MM.1S (cell line): Measurements from ENCODE around the gene KDM4E.
"Not testable (repeated sequence)": the region's sequence is repeated elsewhere in the genome, so short reads cannot be mapped to it uniquely, and the experiment has no call there.

Experiments used
- DNase-seq: peaks from one replicate; pipeline ENCODE4 v3.0.0-alpha.2; 2015
- H2AFZ ChIP-seq: fragments of 300-600 bp; sonication (generic); 2 replicates; pipeline ENCODE4 v1.6.0; 2016; ENCODE audit warnings: antibody characterized with exemption, low read length
- H3F3A ChIP-seq: fragments of 300-600 bp; sonication (generic); 2 replicates; pipeline ENCODE4 v1.6.1; 2016; ENCODE audit warnings: mild to moderate bottlenecking, antibody characterized with exemption, low read length, moderate library complexity, mixed read lengths; ENCODE audit not compliant: insufficient read depth
- H3K27ac ChIP-seq: fragments of 300-600 bp; sonication (generic); 2 replicates; pipeline ENCODE4 v1.5.1; 2016; ENCODE audit warnings: mild to moderate bottlenecking, low read length
- H3K27me3 ChIP-seq: fragments of 300-600 bp; sonication (generic); replicated peaks from 2 replicates; pipeline ENCODE4 v1.6.0; 2016; ENCODE audit warnings: low read length; ENCODE audit not compliant: insufficient read depth
- H3K36me3 ChIP-seq: fragments of 300-600 bp; sonication (generic); replicated peaks from 2 replicates; pipeline ENCODE4 v1.6.1; 2016; ENCODE audit warnings: mild to moderate bottlenecking, low read length, mixed read lengths; ENCODE audit not compliant: insufficient read depth
- H3K4me1 ChIP-seq: fragments of 300-600 bp; sonication (generic); 2 replicates; pipeline ENCODE4 v1.6.1; 2016; ENCODE audit warnings: low read length, mixed read lengths
- H3K4me2 ChIP-seq: fragments of 300-600 bp; sonication (generic); 2 replicates; pipeline ENCODE4 v1.6.0; 2016; ENCODE audit warnings: low read depth, low read length
- H3K4me3 ChIP-seq: fragments of 300-600 bp; sonication (generic); 2 replicates; pipeline ENCODE4 v1.5.1; 2016; ENCODE audit warnings: low read length, mixed read lengths
- H3K79me2 ChIP-seq: fragments of 300-600 bp; sonication (generic); 2 replicates; pipeline ENCODE4 v1.6.1; 2016; ENCODE audit warnings: mixed run types, low read length, mixed read lengths
- H3K9ac ChIP-seq: fragments of 300-600 bp; sonication (generic); 2 replicates; pipeline ENCODE4 v1.6.1; 2016; ENCODE audit warnings: low read length, mixed read lengths
- H3K9me2 ChIP-seq: fragments of 300-600 bp; sonication (generic); replicated peaks from 2 replicates; pipeline ENCODE4 v1.6.1; 2016; ENCODE audit warnings: mild to moderate bottlenecking, low read length, mixed read lengths; ENCODE audit not compliant: insufficient read depth
- H3K9me3 ChIP-seq: fragments of 300-600 bp; sonication (generic); replicated peaks from 2 replicates; pipeline ENCODE4 v1.6.1; 2016; ENCODE audit warnings: mild to moderate bottlenecking, low read length, mixed read lengths; ENCODE audit not compliant: insufficient read depth
- H4K20me1 ChIP-seq: fragments of 300-600 bp; sonication (generic); 2 replicates; pipeline ENCODE4 v1.6.1; 2016; ENCODE audit warnings: mild to moderate bottlenecking, low read length, moderate library complexity, mixed read lengths; ENCODE audit not compliant: insufficient read depth
- EZH2 ChIP-seq: fragments of 300-600 bp; sonication (generic); optimal IDR thresholded peaks from 2 replicates; pipeline ENCODE3; 2017; ENCODE audit warnings: low read depth, mild to moderate bottlenecking, antibody characterized with exemption, low read length, mixed read lengths
- EZH2phosphoT487 ChIP-seq: fragments of 300-600 bp; sonication (generic); IDR thresholded peaks from 2 replicates; pipeline ENCODE4 v1.6.1; 2018; ENCODE audit warnings: antibody characterized with exemption, low read length
- TF ChIP-seq, protein P1 (sequence below): fragments of 300-600 bp; sonication (generic); IDR thresholded peaks from 2 replicates; pipeline ENCODE4 v1.5.1; 2016; ENCODE audit warnings: antibody characterized with exemption, low read length, mixed read lengths

Gene KDM4E

DNA sequence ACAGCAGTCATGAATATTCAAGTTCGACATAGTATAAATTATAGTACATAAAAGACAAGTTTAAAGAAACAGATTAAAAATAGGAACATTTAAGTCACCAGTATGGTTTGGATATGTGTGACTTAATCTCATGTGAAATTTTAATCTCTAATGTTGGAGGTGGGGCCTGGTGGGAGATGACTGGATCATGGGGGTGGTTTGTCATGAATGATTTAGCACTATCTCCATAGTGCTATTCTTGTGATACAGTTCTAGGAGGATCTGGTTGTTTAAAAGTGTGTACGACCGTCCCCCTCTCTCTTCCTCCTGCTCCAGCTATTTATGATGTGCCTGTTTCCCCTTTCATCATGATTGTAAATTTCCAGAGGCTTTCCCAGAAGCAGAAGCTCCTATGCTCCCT, 3.3 kb downstream of the KDM4E start:
- Histone ChIP-seq H2AFZ (no peak overlapping the region), H3K27me3 (no peaks in the 10 kb centered on the region), H3K9ac (no peak overlapping the region), H3K9me2 (no peaks in the 10 kb centered on the region), H3K27ac (no peak overlapping the region), H3K9me3 (no peaks in the 10 kb centered on the region), H3K4me2 (no peak overlapping the region), H3K36me3 (no peaks in the 10 kb centered on the region), H3K4me3 (no peak overlapping the region), H3F3A (no peaks in the 10 kb centered on the region), H3K4me1 (no peaks in the 10 kb centered on the region), H4K20me1 (no peaks in the 10 kb centered on the region), H3K79me2 (no peaks in the 10 kb centered on the region)
- no peak for DNase-seq
- TF ChIP-seq EZH2 (no peak), EZH2phosphoT487 (no peak)
- TF ChIP-seq, protein P1, sequence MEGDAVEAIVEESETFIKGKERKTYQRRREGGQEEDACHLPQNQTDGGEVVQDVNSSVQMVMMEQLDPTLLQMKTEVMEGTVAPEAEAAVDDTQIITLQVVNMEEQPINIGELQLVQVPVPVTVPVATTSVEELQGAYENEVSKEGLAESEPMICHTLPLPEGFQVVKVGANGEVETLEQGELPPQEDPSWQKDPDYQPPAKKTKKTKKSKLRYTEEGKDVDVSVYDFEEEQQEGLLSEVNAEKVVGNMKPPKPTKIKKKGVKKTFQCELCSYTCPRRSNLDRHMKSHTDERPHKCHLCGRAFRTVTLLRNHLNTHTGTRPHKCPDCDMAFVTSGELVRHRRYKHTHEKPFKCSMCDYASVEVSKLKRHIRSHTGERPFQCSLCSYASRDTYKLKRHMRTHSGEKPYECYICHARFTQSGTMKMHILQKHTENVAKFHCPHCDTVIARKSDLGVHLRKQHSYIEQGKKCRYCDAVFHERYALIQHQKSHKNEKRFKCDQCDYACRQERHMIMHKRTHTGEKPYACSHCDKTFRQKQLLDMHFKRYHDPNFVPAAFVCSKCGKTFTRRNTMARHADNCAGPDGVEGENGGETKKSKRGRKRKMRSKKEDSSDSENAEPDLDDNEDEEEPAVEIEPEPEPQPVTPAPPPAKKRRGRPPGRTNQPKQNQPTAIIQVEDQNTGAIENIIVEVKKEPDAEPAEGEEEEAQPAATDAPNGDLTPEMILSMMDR: no peak

DNA sequence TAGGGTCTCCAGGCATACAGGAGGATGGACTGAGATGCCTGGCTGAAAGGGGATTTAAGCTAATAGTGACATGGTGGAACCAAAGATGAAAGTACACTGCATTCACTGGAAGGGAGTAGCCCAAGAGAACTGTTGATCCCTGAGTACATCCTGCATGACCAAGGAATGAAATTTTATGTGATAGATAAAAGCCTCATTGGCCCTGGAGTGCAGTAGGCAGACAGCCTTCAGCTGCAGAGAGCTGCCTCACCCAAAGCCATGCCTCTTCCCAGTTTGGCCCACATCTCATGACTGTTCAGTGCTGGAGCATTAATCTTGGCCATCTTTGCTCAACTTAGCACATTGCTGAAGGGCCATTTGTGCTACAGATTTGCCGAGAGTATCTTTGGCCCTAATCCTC, 8.0 kb downstream of the KDM4E start:
- H3K79me2 ChIP-seq: no peaks in the 10 kb centered on the region
- H3K27me3 ChIP-seq: no peaks in the 10 kb centered on the region
- no peaks in the 10 kb centered on the region for H3K4me1 ChIP-seq
- no peak overlapping the region for H3K4me3 ChIP-seq
- H3K4me2 ChIP-seq: no peak overlapping the region
- DNase-seq: no peak
- H3F3A ChIP-seq: no peaks in the 10 kb centered on the region
- TF ChIP-seq EZH2: no peak
- TF ChIP-seq, protein P1: no peak
- no peak for TF ChIP-seq EZH2phosphoT487
- no peaks in the 10 kb centered on the region for H3K9me2 ChIP-seq
- H3K27ac ChIP-seq: no peak overlapping the region
- H4K20me1 ChIP-seq: no peaks in the 10 kb centered on the region
- no peak overlapping the region for H3K9ac ChIP-seq
- H3K9me3 ChIP-seq: no peaks in the 10 kb centered on the region
- H2AFZ ChIP-seq: no peak overlapping the region
- H3K36me3 ChIP-seq: no peaks in the 10 kb centered on the region

GRCh38 chr11:95035316-95035715, 10.3 kb downstream of the KDM4E start:
- no peaks in the 10 kb centered on the region for H3K79me2 ChIP-seq
- H3K9me2 ChIP-seq: no peaks in the 10 kb centered on the region
- no peaks in the 10 kb centered on the region for H3K36me3 ChIP-seq
- H3F3A ChIP-seq: no peaks in the 10 kb centered on the region
- no peak overlapping the region for H2AFZ ChIP-seq
- H3K27me3 ChIP-seq: no peaks in the 10 kb centered on the region
- no peak overlapping the region for H3K4me2 ChIP-seq
- DNase-seq: no peak
- no peaks in the 10 kb centered on the region for H3K9me3 ChIP-seq
- no peak for TF ChIP-seq EZH2
- TF ChIP-seq, protein P1: no peak
- no peak for TF ChIP-seq EZH2phosphoT487
- H3K27ac ChIP-seq: no peak overlapping the region
- no peak overlapping the region for H3K4me3 ChIP-seq
- no peak overlapping the region for H3K9ac ChIP-seq
- no peaks in the 10 kb centered on the region for H4K20me1 ChIP-seq
- H3K4me1 ChIP-seq: no peaks in the 10 kb centered on the region

DNA sequence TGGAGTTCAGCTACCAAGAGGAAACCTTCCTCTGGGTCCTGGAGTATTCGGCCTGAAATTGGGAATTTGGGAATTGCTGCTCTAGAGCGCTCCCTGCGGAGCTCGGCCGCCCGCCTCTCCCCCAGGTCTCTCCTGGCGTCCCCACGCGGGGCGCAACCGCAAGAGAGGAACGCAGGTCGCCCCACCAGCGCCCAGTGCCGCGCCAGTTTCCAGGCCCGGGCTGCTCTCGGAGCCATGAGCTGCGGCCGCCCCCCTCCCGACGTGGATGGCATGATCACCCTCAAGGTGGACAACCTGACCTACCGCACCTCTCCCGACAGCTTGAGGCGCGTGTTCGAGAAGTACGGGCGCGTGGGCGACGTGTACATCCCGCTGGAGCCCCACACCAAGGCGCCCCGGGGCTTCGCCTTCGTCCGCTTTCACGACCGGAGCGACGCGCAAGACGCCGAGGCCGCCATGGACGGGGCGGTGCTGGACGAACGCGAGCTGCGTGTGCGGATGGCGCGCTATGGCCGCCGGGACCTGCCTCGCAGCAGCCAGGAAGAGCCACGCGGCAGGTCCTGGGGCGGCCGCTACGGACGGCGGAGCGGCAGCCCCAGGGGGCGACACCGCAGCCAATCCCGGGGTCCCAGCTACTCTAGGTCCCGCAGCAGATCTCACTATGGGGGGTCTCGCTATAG, 12.4 kb downstream of the KDM4E start:
- DNase-seq, H3K4me1 ChIP-seq, H3K79me2 ChIP-seq, H3K36me3 ChIP-seq, H3K4me3 ChIP-seq, H2AFZ ChIP-seq, H3K9me3 ChIP-seq, H3K9ac ChIP-seq, H3K9me2 ChIP-seq, H3K4me2 ChIP-seq, H3K27me3 ChIP-seq, H4K20me1 ChIP-seq, H3K27ac ChIP-seq, H3F3A ChIP-seq: not testable (repeated sequence)
